Panc1 (cell line): ENCODE data around the gene NFIC. TPM values are rescaled to one million over a fixed set of nuclear protein-coding genes. Genes with fewer than 3 reads are reported as not detected.

Source experiments
- ATAC-seq: fragments of 200-7000 bp; cut with Tn5 transposase; 2 replicates; pipeline ENCODE4 v1.9.1; 2020; ENCODE audit warnings: mild to moderate bottlenecking, moderate library complexity
- BruUV-seq: library from RNA; stranded (reverse); fragments of 400-500 nt; replicated peaks from 2 replicates; lab custom pipeline; 2021; lab: Mats Ljungman, UMichigan
- CTCF ChIA-PET: fragments of 300-600 bp; sonication (Branson Sonifier 250); formaldehyde crosslinking; loops from one replicate; lab custom pipeline; 2022; ENCODE audit warnings: antibody characterized with exemption; lab: Charles Lee
- POLR2A ChIA-PET: fragments of 300-600 bp; sonication (Branson Sonifier 250); formaldehyde crosslinking; loops from one replicate; lab custom pipeline; 2022; ENCODE audit warnings: antibody characterized with exemption; lab: Charles Lee
- DNase-seq: peaks from one replicate; pipeline ENCODE4 v3.0.0-alpha.2; 2010; ENCODE audit warnings: low read depth, low spot score
- H3K27ac ChIP-seq: 2 replicates; pipeline ENCODE4 v1.5.1; 2011; ENCODE audit warnings: mild to moderate bottlenecking, low read length, inconsistent platforms
- H3K27me3 ChIP-seq: fragments of 200-500 bp; sonication (Bioruptor generic); 2 replicates; pipeline ENCODE4 v1.6.0; 2014; ENCODE audit warnings: low read length, inconsistent platforms; ENCODE audit not compliant: control insufficient read depth, insufficient read depth
- H3K36me3 ChIP-seq: fragments of 200-500 bp; sonication (Bioruptor generic); 2 replicates; pipeline ENCODE4 v1.5.1; 2014; ENCODE audit warnings: inconsistent platforms, mild to moderate bottlenecking, low read length, moderate library complexity; ENCODE audit not compliant: control insufficient read depth, insufficient read depth
- H3K4me1 ChIP-seq: 2 replicates; pipeline ENCODE4 v1.5.1; 2011; ENCODE audit warnings: inconsistent platforms, mild to moderate bottlenecking, low read length, moderate library complexity; ENCODE audit not compliant: control insufficient read depth, insufficient read depth
- H3K4me3 ChIP-seq, 2 experiments: 2 replicates each; pipeline ENCODE4 v1.5.1; 2011 to 2012; ENCODE audit warnings: low read depth in 2 of 2, low read length in 2 of 2, mild to moderate bottlenecking in 2 of 2, inconsistent platforms in 1 of 2, moderate library complexity in 1 of 2
- H3K9me3 ChIP-seq: fragments of 200-500 bp; sonication (Bioruptor generic); 2 replicates; pipeline ENCODE4 v1.5.1; 2014; ENCODE audit warnings: low read depth, mild to moderate bottlenecking, inconsistent platforms, low read length, moderate library complexity; ENCODE audit not compliant: control insufficient read depth, insufficient read depth
- CTCF ChIP-seq: fragments of 450-650 bp; IDR thresholded peaks from 2 replicates; pipeline ENCODE4 v1.5.1; 2017; ENCODE audit warnings: mild to moderate bottlenecking
- POLR2AphosphoS5 ChIP-seq: IDR thresholded peaks from 2 replicates; pipeline ENCODE4 v1.6.1; 2012; ENCODE audit warnings: mild to moderate bottlenecking, low read depth, low read length, moderate library complexity
- REST ChIP-seq, 2 experiments: IDR thresholded peaks; 2 replicates each; pipeline ENCODE4 v1.6.1; 2011 to 2012; ENCODE audit warnings: low read depth in 2 of 2, control low read depth in 1 of 2, low read length in 1 of 2, mild to moderate bottlenecking in 1 of 2, moderate library complexity in 1 of 2; ENCODE audit not compliant: insufficient read depth in 1 of 2
- SIN3A ChIP-seq: IDR thresholded peaks from 2 replicates; pipeline ENCODE4 v1.6.1; 2012; ENCODE audit warnings: low read depth, mild to moderate bottlenecking, low read length, moderate library complexity, borderline replicate concordance; ENCODE audit not compliant: insufficient read depth
- TCF7L2 ChIP-seq: IDR thresholded peaks from 2 replicates; pipeline ENCODE4 v1.6.1; 2011; ENCODE audit warnings: mild to moderate bottlenecking, low read depth, low read length, inconsistent platforms
- in situ Hi-C: cut with HindIII; loops from 2 replicates; pipeline ENCODE4 v1.10.0; 2016; ENCODE audit warnings: low sequenced_read_pairs, low pct_unique_long_range_greater_than_20kb
- intact Hi-C: fragments of 100-400 bp; cut with micrococcal nuclease; formaldehyde crosslinking; loops from one replicate; pipeline ENCODE4 v1.10.0; 2022; ENCODE audit not compliant: unreplicated experiment
- total RNA-seq: library from RNA; stranded (reverse); gene quantifications from one replicate; pipeline ENCODE4 v1.2.1, GENCODE V29; 2021; ENCODE audit not compliant: unreplicated experiment

The NFIC gene
- total RNA-seq, 1 experiment from 2014 or later: 120 TPM

- no peaks in the 10 kb centered on the region for H3K36me3 ChIP-seq
- BruUV-seq: TSS peak; percentile 84
- ChIA-PET CTCF (interaction anchor here (0.7 kb wide), 1 partner anchor 87 kb away, joined by 5 read pairs; no protein-coding TSS in a partner anchor), POLR2A (no interaction called here)
- no peaks in the 10 kb centered on the region for H3K9me3 ChIP-seq
- in situ Hi-C loops: no loop called here
- H3K27ac ChIP-seq: peak overlapping the region; percentile 60
- intact Hi-C loops: no loop called here
- peaks cover 30% of the 10 kb centered on the region for H3K4me1 ChIP-seq
- ATAC-seq (no peak), DNase-seq (no peak)
- H3K4me3 ChIP-seq: peak overlapping the region in 1 of 2 experiments; percentile 34; a peak in 1 of 4 replicates
- TF ChIP-seq TCF7L2 (no peak), CTCF (no peak), POLR2AphosphoS5 (no peak), SIN3A (no peak), REST (IDR thresholded peaks at IDR 0.05; ENCODE audit: insufficient read depth in 1 of 2, low read depth in 2 of 2, low read length in 1 of 2) (no peak)
- no peaks in the 10 kb centered on the region for H3K27me3 ChIP-seq
Observed at GRCh38 chr19:3362217-3362906, 4.0 kb upstream of the NFIC start.

GRCh38 chr19:3363841-3364500 is 2.4 kb upstream of the NFIC start:
- POLR2A ChIA-PET: no interaction called here

More at GRCh38 chr19:3363841-3364500, 2.4 kb upstream of the NFIC start:
- Histone ChIP-seq H3K27me3 (no peaks in the 10 kb centered on the region), H3K4me1 (peaks cover 35% of the 10 kb centered on the region), H3K9me3 (no peaks in the 10 kb centered on the region), H3K36me3 (no peaks in the 10 kb centered on the region), H3K4me3 (no peak overlapping the region), H3K27ac (peak overlapping the region; percentile 91)
- BruUV-seq: TSS peak; percentile 12
- CTCF ChIA-PET: no interaction called here
- DNase-seq (no peak), ATAC-seq (no peak)
- intact Hi-C loops: no loop called here
- no peak for TF ChIP-seq TCF7L2
- no peak for TF ChIP-seq CTCF
- no peak; the same call in 1 of the 2 replicates for TF ChIP-seq POLR2AphosphoS5
- TF ChIP-seq REST (IDR thresholded peaks at IDR 0.05; ENCODE audit: insufficient read depth in 1 of 2, low read depth in 2 of 2, low read length in 1 of 2): no peak
- TF ChIP-seq SIN3A: no peak
- in situ Hi-C loops: no loop called here
